B cell (primary cell): Measurements from ENCODE around the gene GTF2I.

Experiments used
- CTCF ChIP-seq: fragments of 200-600 bp; IDR thresholded peaks from one replicate; pipeline ENCODE4 v1.8.0; 2022; ENCODE audit warnings: antibody characterized with exemption, mild to moderate bottlenecking
- EZH2 ChIP-seq: IDR thresholded peaks from 2 replicates; pipeline ENCODE4 v1.6.1; 2012; ENCODE audit warnings: borderline replicate concordance, low read depth, mild to moderate bottlenecking, moderate library complexity, low read length; ENCODE audit not compliant: insufficient read depth, poor library complexity, severe bottlenecking

GRCh38 chr7:74674166-74674565 is 16.6 kb downstream of the GTF2I start:
- TF ChIP-seq CTCF (no peak), EZH2 (no peak)
